Measurements from ENCODE around the gene PITX2.

PITX2 gene

DNA sequence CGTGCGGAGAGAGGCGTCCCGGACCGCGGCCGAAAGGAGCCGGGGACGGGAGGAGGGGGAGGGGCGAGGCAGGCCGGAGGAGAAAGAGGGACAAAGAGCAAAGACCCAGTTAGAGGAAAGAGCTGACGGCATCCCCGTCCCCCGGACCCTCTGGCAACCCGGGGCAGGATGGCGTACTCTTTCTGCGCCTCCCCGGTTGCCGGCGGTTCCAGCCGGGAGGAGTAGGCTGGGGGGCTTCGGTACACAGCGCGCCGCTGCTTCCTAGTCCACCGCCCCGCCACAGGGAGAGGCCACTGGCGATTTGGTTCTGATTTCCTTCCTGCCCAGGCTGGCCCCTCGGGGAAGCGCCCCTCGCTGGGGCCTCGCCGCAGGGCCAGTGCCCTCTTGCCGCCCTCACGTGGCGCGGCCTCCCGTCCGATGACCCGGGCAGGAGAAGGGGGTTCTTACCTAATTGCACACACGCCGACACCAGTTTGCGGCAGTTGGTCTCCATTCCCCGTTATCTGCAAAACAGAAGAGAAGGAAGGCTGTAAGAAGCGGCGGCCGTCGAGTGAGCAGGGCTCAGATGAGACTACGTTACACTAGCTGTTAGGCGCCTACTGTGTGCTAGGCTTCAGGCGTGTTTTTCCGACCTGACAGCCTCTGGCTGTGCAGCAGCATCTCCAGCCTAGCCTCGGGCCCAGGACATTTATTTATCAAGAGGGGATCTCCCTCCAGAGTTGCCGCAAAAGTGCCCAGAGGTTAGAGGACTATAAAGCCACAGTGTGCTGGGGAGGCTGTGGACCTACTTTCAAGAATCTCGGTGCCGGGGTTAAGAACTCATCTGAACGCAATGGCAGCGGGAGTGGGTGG lies 9.9 kb upstream of the PITX2 start:
- Mint-ChIP-seq H3K27me3 (peaks cover 91% of the 10 kb centered on the region), H3K36me3 (ENCODE audit: low read depth) (no peaks in the 10 kb centered on the region), H3K4me3 (peak overlapping the region; percentile 41), H3K27ac (no peak overlapping the region), H3K4me1 (ENCODE audit: low read depth) (peaks cover 10% of the 10 kb centered on the region), H3K9me3 (no peaks in the 10 kb centered on the region)
- intact Hi-C loops (cut with micrococcal nuclease) = loop anchor here (1.0 to 10.0 kb wide), 2 partner anchors 651 to 1012 kb away; no protein-coding TSS in a partner anchor

DNA sequence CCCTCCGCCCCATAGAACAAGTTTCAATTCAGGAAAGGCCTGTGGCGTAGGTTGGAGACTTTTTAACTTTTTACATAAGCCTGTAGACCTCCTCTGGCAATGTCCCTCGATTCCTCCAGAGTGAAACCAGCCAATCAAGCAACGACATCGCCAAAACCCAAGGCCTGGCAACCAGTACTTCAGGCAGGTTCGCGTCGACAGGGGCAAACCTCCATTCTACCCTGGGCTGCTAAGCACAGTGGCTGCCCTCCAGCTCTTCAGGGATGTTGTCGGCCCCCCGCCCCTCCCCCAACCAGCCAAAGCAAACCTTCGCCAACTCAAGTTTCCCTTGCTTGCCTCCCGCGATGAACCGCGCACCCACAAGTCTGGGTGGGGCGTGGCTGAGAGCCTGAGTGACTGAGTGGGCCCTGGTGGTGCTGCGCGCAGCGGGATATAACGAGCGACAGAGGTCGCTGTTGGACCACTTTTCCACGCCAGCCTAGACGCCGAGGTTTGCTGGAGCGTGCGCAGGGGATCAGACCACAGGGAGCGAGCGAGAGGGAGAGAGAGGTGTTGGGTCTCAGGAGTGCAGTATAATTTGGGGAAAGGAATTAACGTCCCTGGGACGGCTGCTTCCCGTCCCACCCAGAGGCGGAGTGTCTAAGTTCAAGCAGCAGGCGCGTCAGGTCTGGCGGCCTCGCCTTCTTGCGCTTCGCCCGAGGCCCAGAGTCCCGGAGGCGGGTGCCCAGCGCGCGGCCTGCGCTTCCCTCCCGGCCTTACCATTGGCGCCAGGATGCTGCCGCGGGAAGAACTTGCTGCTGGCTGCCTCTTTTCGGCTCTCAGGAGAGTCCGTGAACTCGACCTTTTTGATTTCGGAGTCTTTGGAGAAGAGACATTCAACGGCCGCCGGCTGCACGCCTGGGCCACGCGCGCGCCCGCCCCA lies 9.0 kb upstream of the PITX2 start:
- Mint-ChIP-seq H3K36me3 (ENCODE audit: low read depth) (no peaks in the 10 kb centered on the region), H3K27me3 (peaks cover 91% of the 10 kb centered on the region), H3K4me3 (peak overlapping the region; percentile 41), H3K27ac (no peak overlapping the region), H3K4me1 (ENCODE audit: low read depth) (peaks cover 15% of the 10 kb centered on the region), H3K9me3 (no peaks in the 10 kb centered on the region)
- intact Hi-C loops (cut with micrococcal nuclease) = loop anchor here (1.0 to 10.0 kb wide), 2 partner anchors 651 to 1013 kb away; no protein-coding TSS in a partner anchor

DNA sequence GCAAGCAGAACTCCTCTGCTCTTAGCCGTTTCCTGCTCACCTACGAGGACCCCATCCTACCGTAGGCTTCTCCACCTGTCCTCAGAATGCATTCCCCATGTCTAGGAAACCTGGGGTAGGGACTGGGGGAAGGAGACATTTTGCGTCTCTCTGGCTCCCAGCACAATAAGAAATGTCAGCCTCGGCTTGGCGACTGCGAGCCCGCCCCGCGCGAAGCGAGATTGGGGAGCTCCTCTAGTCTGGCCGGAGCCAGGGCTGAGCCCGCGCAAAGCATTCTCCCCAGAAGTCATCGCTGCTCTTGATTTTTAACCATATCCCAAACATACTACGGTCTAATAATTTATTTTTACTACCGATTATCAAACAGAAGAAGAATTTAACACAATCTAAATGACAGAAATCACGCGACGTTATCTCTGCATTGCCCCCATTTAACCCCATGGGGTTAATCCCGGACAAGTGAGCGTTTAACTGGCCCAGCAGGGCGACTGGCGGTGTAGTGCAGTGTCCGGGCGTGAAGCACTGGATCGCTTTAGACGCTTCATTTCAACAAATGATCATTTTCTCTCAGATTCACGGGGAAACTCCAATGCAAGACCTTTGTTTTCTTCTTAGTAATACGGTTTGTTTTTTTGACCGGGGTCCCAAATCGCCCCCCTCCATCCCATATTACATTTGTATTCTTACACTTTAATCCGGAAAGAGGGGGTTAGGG lies 8.0 kb upstream of the PITX2 start:
- no peak overlapping the region for H3K4me3 Mint-ChIP-seq
- H3K27me3 Mint-ChIP-seq = peaks cover 93% of the 10 kb centered on the region
- intact Hi-C loops (cut with micrococcal nuclease) = loop anchor here (10.0 kb wide), 1 partner anchor 1014 kb away; no protein-coding TSS in a partner anchor
- H3K36me3 Mint-ChIP-seq (ENCODE audit: low read depth) = no peaks in the 10 kb centered on the region
- peaks cover 15% of the 10 kb centered on the region for H3K4me1 Mint-ChIP-seq (ENCODE audit: low read depth)
- no peaks in the 10 kb centered on the region for H3K9me3 Mint-ChIP-seq
- no peak overlapping the region for H3K27ac Mint-ChIP-seq

DNA sequence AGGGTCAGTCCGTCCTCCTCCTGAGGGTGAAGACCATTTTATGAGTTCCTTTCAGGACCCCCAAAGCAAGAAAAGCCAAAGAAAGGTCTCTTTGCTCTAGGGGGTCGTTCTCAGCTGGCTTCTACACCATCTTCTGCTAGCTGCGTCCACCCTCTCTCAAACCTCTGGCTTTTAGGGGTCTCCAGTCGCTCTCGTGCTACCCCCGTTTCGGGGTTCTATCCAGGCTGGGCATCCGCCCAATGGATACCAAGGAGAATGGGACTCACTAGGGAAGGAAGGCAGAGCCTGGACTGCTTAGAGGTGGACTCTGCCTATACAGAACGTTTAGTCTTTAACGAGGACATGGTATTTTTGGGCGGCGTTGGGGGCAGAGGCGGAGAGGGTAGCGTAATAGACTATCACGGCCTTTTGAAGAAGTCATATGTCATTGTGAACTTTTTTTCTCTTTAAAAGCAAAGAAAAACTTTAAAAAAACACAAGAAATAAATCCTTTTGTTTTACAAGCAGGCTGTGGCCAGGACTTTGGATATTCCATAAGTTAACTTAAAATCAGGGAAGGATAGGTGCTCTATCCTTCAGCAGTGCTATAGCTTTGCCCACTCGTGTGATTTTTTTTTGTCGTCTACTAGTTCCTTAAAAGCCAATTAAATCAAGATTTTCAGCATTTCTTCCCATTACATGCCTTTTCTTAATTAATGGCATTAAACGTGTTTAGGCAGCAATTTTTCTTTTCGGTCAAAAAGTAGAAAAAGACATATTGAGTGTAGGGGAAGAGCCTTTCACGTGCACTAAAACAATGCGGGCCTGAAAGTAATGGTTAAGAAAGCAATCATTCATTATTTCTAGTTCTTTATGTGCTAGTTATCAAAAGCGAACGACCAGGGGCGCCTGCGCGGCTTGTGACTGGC lies 7.2 kb upstream of the PITX2 start:
- H3K9me3 Mint-ChIP-seq = no peaks in the 10 kb centered on the region
- no peak overlapping the region for H3K27ac Mint-ChIP-seq
- no peaks in the 10 kb centered on the region for H3K36me3 Mint-ChIP-seq (ENCODE audit: low read depth)
- intact Hi-C loops (cut with micrococcal nuclease) = loop anchor here (10.0 kb wide), 1 partner anchor 1015 kb away; no protein-coding TSS in a partner anchor
- H3K27me3 Mint-ChIP-seq = peaks cover 95% of the 10 kb centered on the region
- H3K4me3 Mint-ChIP-seq = no peak overlapping the region
- peaks cover 15% of the 10 kb centered on the region for H3K4me1 Mint-ChIP-seq (ENCODE audit: low read depth)

DNA sequence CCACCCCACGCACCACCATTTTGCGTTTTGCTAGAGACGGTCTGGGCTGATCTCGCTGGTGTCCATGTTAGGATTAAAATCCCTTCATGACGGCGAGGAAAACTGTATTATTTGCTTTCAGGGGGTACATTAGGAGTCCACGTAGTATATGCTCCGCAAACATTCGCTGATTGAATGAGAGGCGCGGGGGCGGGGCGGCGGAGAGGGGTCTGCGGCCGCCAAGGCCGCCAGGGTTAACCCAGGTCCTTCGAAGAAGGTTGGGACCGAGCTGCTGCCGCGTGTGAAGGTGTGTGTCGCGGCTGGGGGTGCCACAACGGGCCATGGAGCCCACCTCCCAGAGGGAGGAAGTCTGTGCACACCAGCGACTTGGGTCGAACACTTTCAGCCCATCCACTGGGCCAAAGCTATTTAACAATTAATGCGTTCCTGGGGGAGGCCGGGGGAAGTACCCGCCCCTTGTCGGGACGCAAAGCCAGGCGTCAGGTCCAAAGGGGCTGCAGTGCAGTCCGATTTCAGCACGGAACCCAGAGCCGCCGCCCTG lies 6.4 kb upstream of the PITX2 start:
- intact Hi-C loops (cut with micrococcal nuclease) = no loop called here
- Mint-ChIP-seq H3K4me1 (ENCODE audit: low read depth) (peaks cover 15% of the 10 kb centered on the region), H3K36me3 (ENCODE audit: low read depth) (no peaks in the 10 kb centered on the region), H3K27me3 (peaks cover 97% of the 10 kb centered on the region), H3K9me3 (no peaks in the 10 kb centered on the region), H3K4me3 (no peak overlapping the region), H3K27ac (no peak overlapping the region)

DNA sequence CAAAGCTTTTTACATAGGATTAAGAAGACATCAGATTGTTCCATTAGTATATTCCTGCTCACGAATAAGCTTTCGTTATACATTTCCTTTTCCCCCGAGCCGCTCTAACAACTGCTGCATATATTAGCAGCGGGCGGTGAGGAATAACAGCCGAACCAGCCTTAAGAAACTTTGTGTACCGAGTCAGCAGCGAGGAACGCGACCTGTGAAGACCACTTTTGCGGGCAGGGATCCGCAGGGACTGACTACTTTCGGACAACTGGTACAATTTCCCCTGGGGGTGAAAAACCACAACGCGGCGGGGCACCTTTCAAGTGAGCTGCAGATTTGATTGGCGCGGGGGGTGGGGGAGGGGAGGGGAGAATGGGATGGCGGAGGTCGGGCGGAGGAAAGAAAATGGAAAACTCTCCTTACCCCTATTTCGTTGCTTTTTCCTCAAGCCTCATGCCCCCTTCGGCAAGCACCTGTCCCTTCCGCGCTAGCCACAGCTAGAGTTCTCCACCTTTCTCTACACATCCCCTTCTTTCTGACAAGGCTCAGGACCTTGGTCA lies 5.9 kb upstream of the PITX2 start:
- H3K4me3 Mint-ChIP-seq = no peak overlapping the region
- no peaks in the 10 kb centered on the region for H3K36me3 Mint-ChIP-seq (ENCODE audit: low read depth)
- peaks cover 15% of the 10 kb centered on the region for H3K4me1 Mint-ChIP-seq (ENCODE audit: low read depth)
- no peaks in the 10 kb centered on the region for H3K9me3 Mint-ChIP-seq
- H3K27ac Mint-ChIP-seq = no peak overlapping the region
- peaks cover 95% of the 10 kb centered on the region for H3K27me3 Mint-ChIP-seq
- intact Hi-C loops (cut with micrococcal nuclease) = no loop called here

DNA sequence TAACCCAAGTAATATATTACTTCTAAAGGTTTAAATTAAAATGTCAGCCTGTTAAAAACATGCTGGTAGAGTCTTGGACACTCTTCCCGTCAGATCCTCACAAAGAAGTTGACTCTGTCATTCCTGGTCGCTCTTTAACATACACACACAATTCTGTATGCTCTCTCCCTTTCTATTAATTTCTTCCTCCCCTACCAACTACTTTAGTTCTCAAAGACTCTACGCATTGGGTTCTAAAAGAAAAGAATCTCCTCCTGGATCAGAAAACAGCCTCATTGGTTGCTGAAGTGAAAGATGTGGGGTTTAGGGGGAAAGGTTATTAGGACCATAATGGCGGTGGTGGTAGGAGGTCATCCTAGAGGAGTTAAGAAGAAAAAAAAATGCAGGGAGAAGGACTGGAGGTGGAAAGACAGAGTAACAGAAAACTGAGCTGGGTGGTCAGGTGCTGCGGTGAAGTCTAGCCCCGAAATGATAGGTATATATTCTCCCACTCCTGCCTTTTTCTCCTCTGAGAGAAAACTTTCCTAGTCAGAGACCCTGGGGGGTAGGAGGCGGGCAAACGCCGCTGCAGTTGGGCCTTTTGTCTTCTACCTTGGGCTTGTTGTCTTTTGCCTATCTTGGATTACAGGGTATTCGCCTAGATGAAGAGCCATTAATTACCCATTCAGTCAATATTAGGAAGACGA lies 5.2 kb upstream of the PITX2 start:
- Mint-ChIP-seq H3K27me3 (peaks cover 95% of the 10 kb centered on the region), H3K4me1 (ENCODE audit: low read depth) (peaks cover 17% of the 10 kb centered on the region), H3K9me3 (no peaks in the 10 kb centered on the region), H3K36me3 (ENCODE audit: low read depth) (no peaks in the 10 kb centered on the region), H3K4me3 (no peak overlapping the region), H3K27ac (no peak overlapping the region)
- intact Hi-C loops (cut with micrococcal nuclease) = no loop called here

DNA sequence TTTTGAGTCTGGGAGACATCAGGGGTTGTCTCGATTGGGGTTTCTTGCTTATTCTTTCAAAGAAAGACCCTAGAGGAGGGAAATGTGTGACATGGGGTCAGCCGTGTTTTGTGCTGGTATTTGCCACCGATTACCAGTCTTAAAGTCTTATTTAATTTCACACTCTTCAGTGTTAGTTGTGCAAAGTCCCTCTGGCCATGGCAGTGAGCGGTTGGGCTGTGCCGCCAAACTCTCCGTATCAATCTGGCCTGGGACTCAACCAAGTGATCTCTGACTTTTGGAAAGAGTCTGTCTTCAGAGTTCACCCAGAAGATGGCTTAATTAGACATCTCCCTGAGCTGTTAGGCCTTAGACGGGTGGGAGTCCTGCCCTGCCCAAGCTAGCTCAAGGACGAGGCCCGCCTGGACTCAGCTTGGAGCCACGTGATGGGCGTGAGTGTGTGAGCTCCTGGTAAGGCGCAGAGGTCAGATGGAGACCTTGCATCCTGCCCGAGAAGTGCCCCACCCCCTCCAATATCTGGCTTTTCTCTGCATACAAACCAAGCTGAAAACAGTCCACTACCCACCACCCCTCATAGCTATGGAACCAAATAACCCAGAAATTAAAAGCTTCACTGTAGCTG lies 3.8 kb upstream of the PITX2 start:
- H3K36me3 Mint-ChIP-seq (ENCODE audit: low read depth) = no peaks in the 10 kb centered on the region
- H3K9me3 Mint-ChIP-seq = no peaks in the 10 kb centered on the region
- peaks cover 23% of the 10 kb centered on the region for H3K4me1 Mint-ChIP-seq (ENCODE audit: low read depth)
- intact Hi-C loops (cut with micrococcal nuclease) = no loop called here
- no peak overlapping the region for H3K4me3 Mint-ChIP-seq
- peaks cover 95% of the 10 kb centered on the region for H3K27me3 Mint-ChIP-seq
- no peak overlapping the region for H3K27ac Mint-ChIP-seq

DNA sequence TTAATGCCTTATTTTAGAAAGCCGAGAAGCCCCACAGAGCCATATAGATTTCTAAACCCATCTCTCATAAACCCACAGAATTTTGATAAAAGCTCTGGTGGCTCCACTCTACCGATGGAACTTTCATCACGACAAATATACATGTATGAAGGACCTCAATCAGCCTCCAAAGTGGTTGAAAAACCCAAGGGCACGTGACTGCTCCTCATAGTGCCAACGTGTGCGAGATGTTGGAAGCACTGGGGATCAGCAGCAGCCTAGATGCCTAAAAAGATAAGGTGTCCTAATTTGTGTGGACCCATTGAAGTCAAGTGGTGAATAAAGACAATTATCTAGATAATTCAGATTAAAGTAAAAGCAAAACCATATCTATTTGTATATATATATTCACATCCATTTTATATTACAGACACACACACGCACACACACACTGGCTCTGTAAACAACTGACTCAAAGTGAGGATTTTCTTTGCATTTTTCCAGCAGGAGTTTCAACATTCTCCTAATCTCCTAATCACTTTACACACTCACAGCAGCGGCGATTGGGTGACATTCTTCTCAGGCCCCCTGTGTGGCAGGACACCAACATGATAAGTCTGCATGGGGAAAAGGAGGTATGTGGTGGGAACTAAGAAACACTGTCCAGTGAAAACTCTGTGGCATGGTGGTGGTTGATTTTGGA lies 2.8 kb upstream of the PITX2 start:
- Mint-ChIP-seq H3K4me3 (no peak overlapping the region), H3K9me3 (no peaks in the 10 kb centered on the region), H3K27ac (no peak overlapping the region), H3K27me3 (peaks cover 97% of the 10 kb centered on the region), H3K36me3 (ENCODE audit: low read depth) (no peaks in the 10 kb centered on the region), H3K4me1 (ENCODE audit: low read depth) (peaks cover 31% of the 10 kb centered on the region)
- intact Hi-C loops (cut with micrococcal nuclease) = no loop called here

DNA sequence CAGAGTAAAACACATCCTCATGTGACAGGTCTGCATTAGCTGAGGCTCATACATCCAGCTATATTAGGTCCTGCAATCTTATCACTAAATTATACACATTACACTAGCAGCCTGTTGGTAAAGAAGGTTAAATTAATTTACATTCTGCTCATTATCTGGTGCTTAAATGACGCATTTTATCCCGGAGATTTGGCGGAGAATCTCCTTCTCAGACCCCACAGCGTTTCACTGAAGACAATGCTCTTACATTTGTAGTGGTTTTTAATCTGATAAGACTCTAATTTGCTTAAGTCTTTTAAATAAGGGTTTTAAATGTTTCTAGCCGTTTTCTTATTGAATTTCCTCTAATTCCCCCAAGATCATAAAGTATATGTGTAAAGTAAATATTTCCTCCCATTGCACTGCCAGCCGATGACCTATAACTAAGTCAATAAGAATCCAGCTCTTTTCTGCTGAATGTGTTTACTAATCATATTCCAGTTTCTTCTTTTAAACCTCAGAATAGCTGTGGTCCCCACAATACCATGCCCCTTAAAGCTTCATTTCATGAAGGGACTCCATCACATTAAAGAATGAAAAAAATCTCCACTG lies 2.1 kb upstream of the PITX2 start:
- Mint-ChIP-seq H3K9me3 (no peaks in the 10 kb centered on the region), H3K4me1 (ENCODE audit: low read depth) (peaks cover 34% of the 10 kb centered on the region), H3K27me3 (peaks cover 97% of the 10 kb centered on the region), H3K4me3 (no peak overlapping the region), H3K27ac (no peak overlapping the region), H3K36me3 (ENCODE audit: low read depth) (no peaks in the 10 kb centered on the region)
- intact Hi-C loops (cut with micrococcal nuclease) = no loop called here

DNA sequence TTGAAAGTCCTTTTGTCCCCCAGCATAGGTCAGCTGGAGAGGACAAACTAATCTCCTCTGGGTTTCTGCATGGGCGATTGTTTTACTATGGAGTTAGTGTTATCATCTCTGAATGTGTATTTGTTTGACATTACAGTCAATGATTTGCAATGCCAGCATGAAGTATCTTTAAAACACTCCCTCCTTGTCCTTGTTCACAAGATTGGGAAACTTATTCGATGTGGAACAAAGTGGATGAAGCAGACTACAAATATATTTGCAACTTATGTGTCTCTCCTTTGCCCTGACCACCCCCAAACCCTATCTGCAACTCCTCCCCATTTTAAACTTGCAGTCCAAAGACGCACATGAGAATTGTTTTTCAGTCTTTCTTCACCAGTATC lies 1.5 kb upstream of the PITX2 start:
- intact Hi-C loops (cut with micrococcal nuclease) = no loop called here
- H3K36me3 Mint-ChIP-seq (ENCODE audit: low read depth) = no peaks in the 10 kb centered on the region
- H3K27me3 Mint-ChIP-seq = peaks cover 97% of the 10 kb centered on the region
- no peak overlapping the region for H3K27ac Mint-ChIP-seq
- H3K9me3 Mint-ChIP-seq = no peaks in the 10 kb centered on the region
- no peak overlapping the region for H3K4me3 Mint-ChIP-seq
- H3K4me1 Mint-ChIP-seq (ENCODE audit: low read depth) = peaks cover 38% of the 10 kb centered on the region

Measured in dendritic cell treated with granulocyte-macrophage colony-stimulating factor and Interleukin-4, amounts not matched to agents 40 ng/mL and 50 ng/mL, for 4 days (primary cell).